ENCODE data around the gene KIAA1217. TPM values are rescaled to one million over a fixed set of nuclear protein-coding genes. Genes with fewer than 3 reads are reported as not detected.

The KIAA1217 gene, protein sequence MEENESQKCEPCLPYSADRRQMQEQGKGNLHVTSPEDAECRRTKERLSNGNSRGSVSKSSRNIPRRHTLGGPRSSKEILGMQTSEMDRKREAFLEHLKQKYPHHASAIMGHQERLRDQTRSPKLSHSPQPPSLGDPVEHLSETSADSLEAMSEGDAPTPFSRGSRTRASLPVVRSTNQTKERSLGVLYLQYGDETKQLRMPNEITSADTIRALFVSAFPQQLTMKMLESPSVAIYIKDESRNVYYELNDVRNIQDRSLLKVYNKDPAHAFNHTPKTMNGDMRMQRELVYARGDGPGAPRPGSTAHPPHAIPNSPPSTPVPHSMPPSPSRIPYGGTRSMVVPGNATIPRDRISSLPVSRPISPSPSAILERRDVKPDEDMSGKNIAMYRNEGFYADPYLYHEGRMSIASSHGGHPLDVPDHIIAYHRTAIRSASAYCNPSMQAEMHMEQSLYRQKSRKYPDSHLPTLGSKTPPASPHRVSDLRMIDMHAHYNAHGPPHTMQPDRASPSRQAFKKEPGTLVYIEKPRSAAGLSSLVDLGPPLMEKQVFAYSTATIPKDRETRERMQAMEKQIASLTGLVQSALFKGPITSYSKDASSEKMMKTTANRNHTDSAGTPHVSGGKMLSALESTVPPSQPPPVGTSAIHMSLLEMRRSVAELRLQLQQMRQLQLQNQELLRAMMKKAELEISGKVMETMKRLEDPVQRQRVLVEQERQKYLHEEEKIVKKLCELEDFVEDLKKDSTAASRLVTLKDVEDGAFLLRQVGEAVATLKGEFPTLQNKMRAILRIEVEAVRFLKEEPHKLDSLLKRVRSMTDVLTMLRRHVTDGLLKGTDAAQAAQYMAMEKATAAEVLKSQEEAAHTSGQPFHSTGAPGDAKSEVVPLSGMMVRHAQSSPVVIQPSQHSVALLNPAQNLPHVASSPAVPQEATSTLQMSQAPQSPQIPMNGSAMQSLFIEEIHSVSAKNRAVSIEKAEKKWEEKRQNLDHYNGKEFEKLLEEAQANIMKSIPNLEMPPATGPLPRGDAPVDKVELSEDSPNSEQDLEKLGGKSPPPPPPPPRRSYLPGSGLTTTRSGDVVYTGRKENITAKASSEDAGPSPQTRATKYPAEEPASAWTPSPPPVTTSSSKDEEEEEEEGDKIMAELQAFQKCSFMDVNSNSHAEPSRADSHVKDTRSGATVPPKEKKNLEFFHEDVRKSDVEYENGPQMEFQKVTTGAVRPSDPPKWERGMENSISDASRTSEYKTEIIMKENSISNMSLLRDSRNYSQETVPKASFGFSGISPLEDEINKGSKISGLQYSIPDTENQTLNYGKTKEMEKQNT (N-terminal part only)
- total RNA-seq (2021; ENCODE audit: unreplicated experiment) (7.8 TPM), Bru-seq, nascent RNA (percentile 32 among the genes with signal in this experiment), BruChase-seq, experiment 1, labeled RNA remaining after a 6-hour chase (percentile 27 among the genes with signal in this experiment), BruChase-seq, experiment 2, labeled RNA remaining after a 2-hour chase (percentile 28 among the genes with signal in this experiment)
- polyA plus RNA-seq (2012), result 4.1 and 4.6 TPM in 2 replicates
- long read RNA-seq, partial matches to known transcripts, result 0 of 3 reads
- long read RNA-seq, other reads (novel, unspliced or antisense), result 3 of 3 reads

DNA sequence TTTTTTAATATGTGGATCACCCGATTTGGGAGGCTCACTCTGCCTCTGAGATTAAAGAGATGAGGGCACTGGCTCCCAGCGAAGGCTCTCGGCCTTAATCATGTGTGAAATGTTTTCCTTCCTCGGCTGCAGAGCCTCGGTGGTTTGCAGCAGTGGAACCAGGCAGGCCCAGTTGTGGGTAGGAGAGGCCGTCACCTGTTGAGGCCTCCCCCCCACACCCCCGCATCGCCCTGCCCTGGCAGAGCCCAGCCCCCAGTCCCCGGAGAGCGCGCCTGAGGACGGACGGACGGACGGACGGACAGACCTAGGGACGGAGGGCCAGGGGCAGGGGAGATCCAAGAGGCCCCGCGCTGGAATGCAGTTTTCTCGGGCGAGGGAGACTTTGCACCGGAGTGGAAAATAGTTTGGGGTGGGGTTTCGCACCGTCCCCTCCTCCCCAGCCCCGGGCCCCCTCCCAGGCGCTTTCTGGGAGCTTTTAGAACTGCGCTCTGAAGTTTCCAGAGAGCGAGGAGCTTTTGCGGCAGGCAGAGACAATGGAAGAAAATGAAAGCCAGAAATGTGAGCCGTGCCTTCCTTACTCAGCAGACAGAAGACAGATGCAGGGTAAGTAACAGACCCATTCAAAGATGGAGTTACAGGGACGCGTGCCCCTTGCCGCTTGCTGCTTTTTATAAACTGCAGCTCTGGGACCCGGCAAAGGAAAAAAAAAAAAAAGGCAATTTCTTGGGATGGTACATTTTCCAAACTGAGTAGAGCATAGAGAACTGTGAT lies at the start of gene KIAA1217:
TSS of gene KIAA1217 (plus strand) at position 478 of the 771 bp plus-strand sequence. CDS start at position 534, 56 bp downstream.
- no peak within 1 kb of the TSS for H3K9ac ChIP-seq (ENCODE audit: low read length)
- H3K4me3 ChIP-seq (replicated peaks in 1 of 2; ENCODE audit: low read depth in 1 of 2, low read length in 2 of 2), result no peak within 1 kb of the TSS
- H2AFZ ChIP-seq (ENCODE audit: low read depth, low read length, poor library complexity, severe bottlenecking), result no peak within 1 kb of the TSS
- no TSS peak for BruUV-seq (replicated peaks)
- H3K4me1 ChIP-seq (ENCODE audit: control insufficient read depth in 1 of 2, insufficient read depth in 2 of 2, low read length in 2 of 2), result peaks cover 0 to 3% of the 10 kb centered on the region in 2 experiments; a peak in 1 of 4 replicates
- ChIA-PET CTCF (no interaction called here), RAD21 (ENCODE audit: low non-redundant PET in 1 of 2, low total read pairs in 2 of 2, uncharacterized antibody in 2 of 2, unreplicated experiment in 2 of 2) (interaction anchor here in 1 of 2 experiments (0.6 kb wide), 1 partner anchor 842 kb away, joined by 4 read pairs; no protein-coding TSS in a partner anchor), POLR2A (no interaction called here)
- intact Hi-C loops (cut with micrococcal nuclease), result no loop called here
- no peak within 1 kb of the TSS for H3K4me2 ChIP-seq (ENCODE audit: low read length)
- no peaks in the 10 kb centered on the region for H3K9me2 ChIP-seq (ENCODE audit: insufficient read depth)
- no peaks in the 10 kb centered on the region for H3K79me2 ChIP-seq (ENCODE audit: insufficient read depth, low read length)
- ATAC-seq (no peak), DNase-seq (ENCODE audit: low read depth, low spot score) (no peak)
- H3K9me3 ChIP-seq (ENCODE audit: control insufficient read depth in 1 of 2, insufficient read depth in 1 of 2, low read depth in 1 of 2, low read length in 2 of 2), result no peaks in the 10 kb centered on the region
- H3K27me3 ChIP-seq (ENCODE audit: insufficient read depth, low read length), result peaks cover 7% of the 10 kb centered on the region; the same call in 1 of the 2 replicates
- no peaks in the 10 kb centered on the region for H4K20me1 ChIP-seq (ENCODE audit: insufficient read depth)
- no peaks in the 10 kb centered on the region for H3K36me3 ChIP-seq (ENCODE audit: control insufficient read depth in 1 of 2, insufficient read depth in 2 of 2, low read length in 2 of 2)
- no peak within 1 kb of the TSS for H3K27ac ChIP-seq (ENCODE audit: low read depth, low read length)
- TF ChIP-seq TCF7L2 (IDR thresholded peaks at IDR 0.05; ENCODE audit: borderline replicate concordance, extremely low read depth, insufficient read depth, insufficient read length), result no peak
- no peak for TF ChIP-seq POLR2AphosphoS5 (IDR thresholded peaks at IDR 0.05; ENCODE audit: low read depth, low read length)
- no peak for TF ChIP-seq EZH2phosphoT487 (IDR thresholded peaks at IDR 0.05; ENCODE audit: borderline replicate concordance)
- TF ChIP-seq, protein P1, sequence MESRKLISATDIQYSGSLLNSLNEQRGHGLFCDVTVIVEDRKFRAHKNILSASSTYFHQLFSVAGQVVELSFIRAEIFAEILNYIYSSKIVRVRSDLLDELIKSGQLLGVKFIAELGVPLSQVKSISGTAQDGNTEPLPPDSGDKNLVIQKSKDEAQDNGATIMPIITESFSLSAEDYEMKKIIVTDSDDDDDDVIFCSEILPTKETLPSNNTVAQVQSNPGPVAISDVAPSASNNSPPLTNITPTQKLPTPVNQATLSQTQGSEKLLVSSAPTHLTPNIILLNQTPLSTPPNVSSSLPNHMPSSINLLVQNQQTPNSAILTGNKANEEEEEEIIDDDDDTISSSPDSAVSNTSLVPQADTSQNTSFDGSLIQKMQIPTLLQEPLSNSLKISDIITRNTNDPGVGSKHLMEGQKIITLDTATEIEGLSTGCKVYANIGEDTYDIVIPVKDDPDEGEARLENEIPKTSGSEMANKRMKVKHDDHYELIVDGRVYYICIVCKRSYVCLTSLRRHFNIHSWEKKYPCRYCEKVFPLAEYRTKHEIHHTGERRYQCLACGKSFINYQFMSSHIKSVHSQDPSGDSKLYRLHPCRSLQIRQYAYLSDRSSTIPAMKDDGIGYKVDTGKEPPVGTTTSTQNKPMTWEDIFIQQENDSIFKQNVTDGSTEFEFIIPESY (IDR thresholded peaks at IDR 0.05; ENCODE audit: extremely low read depth, insufficient replicate concordance, low read length), result no peak
- TF ChIP-seq CEBPB (IDR thresholded peaks at IDR 0.05; ENCODE audit: low read depth), result no peak
- TF ChIP-seq, protein P2, sequence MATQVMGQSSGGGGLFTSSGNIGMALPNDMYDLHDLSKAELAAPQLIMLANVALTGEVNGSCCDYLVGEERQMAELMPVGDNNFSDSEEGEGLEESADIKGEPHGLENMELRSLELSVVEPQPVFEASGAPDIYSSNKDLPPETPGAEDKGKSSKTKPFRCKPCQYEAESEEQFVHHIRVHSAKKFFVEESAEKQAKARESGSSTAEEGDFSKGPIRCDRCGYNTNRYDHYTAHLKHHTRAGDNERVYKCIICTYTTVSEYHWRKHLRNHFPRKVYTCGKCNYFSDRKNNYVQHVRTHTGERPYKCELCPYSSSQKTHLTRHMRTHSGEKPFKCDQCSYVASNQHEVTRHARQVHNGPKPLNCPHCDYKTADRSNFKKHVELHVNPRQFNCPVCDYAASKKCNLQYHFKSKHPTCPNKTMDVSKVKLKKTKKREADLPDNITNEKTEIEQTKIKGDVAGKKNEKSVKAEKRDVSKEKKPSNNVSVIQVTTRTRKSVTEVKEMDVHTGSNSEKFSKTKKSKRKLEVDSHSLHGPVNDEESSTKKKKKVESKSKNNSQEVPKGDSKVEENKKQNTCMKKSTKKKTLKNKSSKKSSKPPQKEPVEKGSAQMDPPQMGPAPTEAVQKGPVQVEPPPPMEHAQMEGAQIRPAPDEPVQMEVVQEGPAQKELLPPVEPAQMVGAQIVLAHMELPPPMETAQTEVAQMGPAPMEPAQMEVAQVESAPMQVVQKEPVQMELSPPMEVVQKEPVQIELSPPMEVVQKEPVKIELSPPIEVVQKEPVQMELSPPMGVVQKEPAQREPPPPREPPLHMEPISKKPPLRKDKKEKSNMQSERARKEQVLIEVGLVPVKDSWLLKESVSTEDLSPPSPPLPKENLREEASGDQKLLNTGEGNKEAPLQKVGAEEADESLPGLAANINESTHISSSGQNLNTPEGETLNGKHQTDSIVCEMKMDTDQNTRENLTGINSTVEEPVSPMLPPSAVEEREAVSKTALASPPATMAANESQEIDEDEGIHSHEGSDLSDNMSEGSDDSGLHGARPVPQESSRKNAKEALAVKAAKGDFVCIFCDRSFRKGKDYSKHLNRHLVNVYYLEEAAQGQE (IDR thresholded peaks at IDR 0.05; ENCODE audit: low read depth), result no peak
- no peak for TF ChIP-seq JUND (IDR thresholded peaks at IDR 0.05)
- no peak for TF ChIP-seq FOSL1 (IDR thresholded peaks at IDR 0.05; ENCODE audit: low read depth)
- no peak for TF ChIP-seq SIN3A (IDR thresholded peaks at IDR 0.05; ENCODE audit: low read depth)
- TF ChIP-seq EZH2 (IDR thresholded peaks at IDR 0.05), result no peak
- TF ChIP-seq RAD21 (IDR thresholded peaks at IDR 0.05; ENCODE audit: low read depth), result no peak
- TF ChIP-seq, protein P3, sequence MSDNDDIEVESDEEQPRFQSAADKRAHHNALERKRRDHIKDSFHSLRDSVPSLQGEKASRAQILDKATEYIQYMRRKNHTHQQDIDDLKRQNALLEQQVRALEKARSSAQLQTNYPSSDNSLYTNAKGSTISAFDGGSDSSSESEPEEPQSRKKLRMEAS (IDR thresholded peaks at IDR 0.05), result no peak
- TF ChIP-seq CBX3 (IDR thresholded peaks at IDR 0.05; ENCODE audit: low read depth), result no peak
- TF ChIP-seq EGR1 (IDR thresholded peaks at IDR 0.05; ENCODE audit: low read depth), result no peak
